Measurements from ENCODE around the gene PCGF1. TPM values are rescaled to one million over a fixed set of nuclear protein-coding genes. Genes with fewer than 3 reads are reported as not detected.

Gene PCGF1
- total and polyA plus RNA-seq, 2 of the 13 experiments (the other 11 are each of a cell fraction or from before 2014, with no cell fraction given) = 20.4 to 22.6 TPM

DNA sequence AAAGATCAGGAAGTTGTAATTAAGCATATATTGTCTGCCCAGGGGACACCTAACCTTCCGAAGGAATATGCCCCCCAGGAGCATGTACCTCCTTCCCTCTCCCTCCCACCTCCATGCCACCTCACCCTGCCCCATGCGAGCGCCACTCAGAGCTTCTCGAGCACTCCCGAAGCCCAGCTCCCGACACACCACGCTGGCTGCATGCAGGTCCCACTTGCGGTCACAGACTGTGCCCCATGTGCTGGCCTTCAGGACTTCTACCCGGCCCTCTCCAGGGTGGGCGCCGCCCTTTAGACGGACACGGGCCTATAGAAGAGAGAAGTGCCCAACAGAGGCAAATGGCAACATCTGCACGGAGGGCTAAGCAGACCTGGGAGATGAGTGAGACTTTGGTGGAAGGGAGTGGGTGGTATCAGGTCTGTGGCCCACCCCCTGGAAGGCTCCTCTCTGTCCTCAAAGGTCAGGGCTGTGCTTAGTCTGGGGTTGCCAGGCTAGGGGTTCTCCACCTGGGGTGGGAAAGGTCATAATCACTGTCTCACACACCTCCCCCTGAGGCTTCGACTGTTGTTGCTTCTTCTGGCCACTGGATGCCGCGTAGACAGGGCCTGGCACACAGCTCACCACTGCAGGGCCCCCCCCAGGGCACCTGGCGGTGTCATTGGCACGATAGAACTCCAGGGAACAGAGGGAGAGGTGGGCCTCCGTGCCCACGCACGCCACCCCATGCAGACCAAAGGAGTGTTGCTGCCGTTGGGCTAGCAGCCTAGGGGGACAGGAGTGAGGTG, 28.9 kb upstream of the PCGF1 start:
- H3K4me1 ChIP-seq (ENCODE audit: insufficient read depth, low read length) = peaks cover 8% of the 10 kb centered on the region
- BruUV-seq (replicated peaks) = no TSS peak
- no peak for DNase-seq (ENCODE audit: low spot score)
- FAIRE-seq = no peak
- no peak overlapping the region for H3K4me2 ChIP-seq (ENCODE audit: low read depth, low read length)
- peaks cover 7 to 12% of the 10 kb centered on the region in 2 experiments; a peak in 3 of 5 replicates for H3K36me3 ChIP-seq (replicated peaks in 1 of 2; ENCODE audit: control insufficient read depth in 1 of 2, insufficient read depth in 2 of 2, low read length in 2 of 2)
- intact Hi-C loops (cut with micrococcal nuclease; ENCODE audit: unreplicated experiment) = no loop called here
- 51% methylated on average over 19 of the region's 23 CpGs for WGBS (ENCODE audit: low lambda C conversion rate)
- in situ Hi-C loops (cut with HindIII; ENCODE audit: extremely low pct_ligation_motif_present, low pct_unique_long_range_greater_than_20kb) = no loop called here
- no peak overlapping the region for H3K27ac ChIP-seq (ENCODE audit: extremely low read length, insufficient read depth, low read length)
- ChIA-PET POLR2A (no interaction called here), CTCF (ENCODE audit: low intra/inter-chr PET ratio, low total read pairs) (no interaction called here)
- peaks cover 4 to 33% of the 10 kb centered on the region in 2 experiments; a peak in 3 of 5 replicates for H3K27me3 ChIP-seq (ENCODE audit: control insufficient read depth in 1 of 2, insufficient read depth in 2 of 2, low read length in 2 of 2)
- no peak overlapping the region for H3K4me3 ChIP-seq (replicated peaks in 1 of 3; ENCODE audit: insufficient read depth in 1 of 3, low read depth in 2 of 3, low read length in 3 of 3)
- no peaks in the 10 kb centered on the region for H4K20me1 ChIP-seq (ENCODE audit: insufficient read depth, low read length)
- peak; percentile 59 for ATAC-seq
- TF ChIP-seq HNRNPL (IDR thresholded peaks at IDR 0.05; ENCODE audit: low read depth, low read length) = 0 out of 2 replicates have a peak, but pooled peaks have one; percentile 40
- TF ChIP-seq, protein P1, sequence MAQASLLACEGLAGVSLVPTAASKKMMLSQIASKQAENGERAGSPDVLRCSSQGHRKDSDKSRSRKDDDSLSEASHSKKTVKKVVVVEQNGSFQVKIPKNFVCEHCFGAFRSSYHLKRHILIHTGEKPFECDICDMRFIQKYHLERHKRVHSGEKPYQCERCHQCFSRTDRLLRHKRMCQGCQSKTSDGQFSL (CRISPR knock-in tag; IDR thresholded peaks at IDR 0.05) = peak; percentile 52; the same call in 1 of the 2 replicates
- TF ChIP-seq, protein P2, sequence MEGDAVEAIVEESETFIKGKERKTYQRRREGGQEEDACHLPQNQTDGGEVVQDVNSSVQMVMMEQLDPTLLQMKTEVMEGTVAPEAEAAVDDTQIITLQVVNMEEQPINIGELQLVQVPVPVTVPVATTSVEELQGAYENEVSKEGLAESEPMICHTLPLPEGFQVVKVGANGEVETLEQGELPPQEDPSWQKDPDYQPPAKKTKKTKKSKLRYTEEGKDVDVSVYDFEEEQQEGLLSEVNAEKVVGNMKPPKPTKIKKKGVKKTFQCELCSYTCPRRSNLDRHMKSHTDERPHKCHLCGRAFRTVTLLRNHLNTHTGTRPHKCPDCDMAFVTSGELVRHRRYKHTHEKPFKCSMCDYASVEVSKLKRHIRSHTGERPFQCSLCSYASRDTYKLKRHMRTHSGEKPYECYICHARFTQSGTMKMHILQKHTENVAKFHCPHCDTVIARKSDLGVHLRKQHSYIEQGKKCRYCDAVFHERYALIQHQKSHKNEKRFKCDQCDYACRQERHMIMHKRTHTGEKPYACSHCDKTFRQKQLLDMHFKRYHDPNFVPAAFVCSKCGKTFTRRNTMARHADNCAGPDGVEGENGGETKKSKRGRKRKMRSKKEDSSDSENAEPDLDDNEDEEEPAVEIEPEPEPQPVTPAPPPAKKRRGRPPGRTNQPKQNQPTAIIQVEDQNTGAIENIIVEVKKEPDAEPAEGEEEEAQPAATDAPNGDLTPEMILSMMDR (CRISPR knock-in tag; IDR thresholded peaks at IDR 0.05) = 0 out of 2 replicates have a peak, but pooled peaks have one; percentile 7
- TF ChIP-seq, protein P3, sequence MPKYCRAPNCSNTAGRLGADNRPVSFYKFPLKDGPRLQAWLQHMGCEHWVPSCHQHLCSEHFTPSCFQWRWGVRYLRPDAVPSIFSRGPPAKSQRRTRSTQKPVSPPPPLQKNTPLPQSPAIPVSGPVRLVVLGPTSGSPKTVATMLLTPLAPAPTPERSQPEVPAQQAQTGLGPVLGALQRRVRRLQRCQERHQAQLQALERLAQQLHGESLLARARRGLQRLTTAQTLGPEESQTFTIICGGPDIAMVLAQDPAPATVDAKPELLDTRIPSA (CRISPR knock-in tag; IDR thresholded peaks at IDR 0.05; ENCODE audit: borderline replicate concordance) = 0 out of 2 replicates have a peak, but pooled peaks have one; percentile 28
- TF ChIP-seq, protein P4, sequence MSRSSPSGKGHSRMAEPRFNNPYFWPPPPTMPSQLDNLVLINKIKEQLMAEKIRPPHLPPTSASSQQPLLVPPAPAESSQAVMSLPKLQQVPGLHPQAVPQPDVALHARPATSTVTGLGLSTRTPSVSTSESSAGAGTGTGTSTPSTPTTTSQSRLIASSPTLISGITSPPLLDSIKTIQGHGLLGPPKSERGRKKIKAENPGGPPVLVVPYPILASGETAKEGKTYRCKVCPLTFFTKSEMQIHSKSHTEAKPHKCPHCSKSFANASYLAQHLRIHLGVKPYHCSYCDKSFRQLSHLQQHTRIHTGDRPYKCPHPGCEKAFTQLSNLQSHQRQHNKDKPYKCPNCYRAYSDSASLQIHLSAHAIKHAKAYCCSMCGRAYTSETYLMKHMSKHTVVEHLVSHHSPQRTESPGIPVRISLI (CRISPR knock-in tag; IDR thresholded peaks at IDR 0.05; ENCODE audit: borderline replicate concordance) = no peak
- H2AFZ ChIP-seq (ENCODE audit: low read length) = no peak overlapping the region
- H3K9me3 ChIP-seq (ENCODE audit: low read length) = no peaks in the 10 kb centered on the region
- H3K9ac ChIP-seq (ENCODE audit: insufficient read depth, low read depth, low read length) = no peak overlapping the region
- no peaks in the 10 kb centered on the region for H3K79me2 ChIP-seq (ENCODE audit: insufficient read depth, low read length)
